ENCODE results near the gene MAML2.

The MAML2 gene

DNA sequence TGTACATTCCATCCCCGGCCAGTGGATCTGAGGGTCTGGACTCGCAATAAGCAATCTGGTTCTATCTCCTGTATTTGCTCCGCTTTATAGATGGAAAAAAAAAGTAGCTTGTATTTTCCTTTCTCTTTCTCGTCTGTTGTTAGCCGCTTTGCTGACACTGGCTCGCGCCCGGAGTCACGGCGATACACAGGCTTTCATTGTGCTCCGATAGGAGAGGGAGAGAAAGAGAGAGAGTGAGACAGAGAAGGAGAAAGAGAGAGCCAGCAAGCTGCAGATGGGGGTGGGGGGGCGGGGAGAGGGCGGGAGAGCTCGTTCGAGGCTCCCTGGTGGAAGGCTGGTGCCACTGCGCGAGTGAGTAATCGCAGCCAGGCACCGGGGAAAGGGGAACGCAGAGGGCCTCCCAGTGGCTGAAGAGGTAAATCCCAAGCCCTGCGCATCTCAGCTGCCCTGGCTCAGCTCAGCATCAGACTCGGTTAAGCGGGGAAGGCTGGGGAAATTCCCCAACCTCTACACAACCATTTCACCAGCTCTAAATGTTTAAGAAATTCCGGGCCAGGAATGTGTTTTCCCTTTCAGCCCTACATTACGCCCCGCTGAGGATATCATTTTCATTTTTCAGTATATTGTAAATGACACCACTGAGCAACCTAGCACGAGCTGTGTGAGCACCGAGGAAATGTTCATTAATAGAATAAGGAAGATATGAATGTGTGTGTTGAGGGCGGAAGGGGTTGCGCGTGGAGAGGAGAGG lies at the start of gene MAML2:
Gene MAML2, minus strand, starts transcription at position 235 of the 751 bp plus-strand sequence. CDS start 1,300 bp downstream, outside the sequence.
- peak; percentile 86 for DNase-seq

GRCh38 chr11:96391698-96392307 lies 48.8 kb upstream of the MAML2 start:
- DNase-seq, result no peak

DNA sequence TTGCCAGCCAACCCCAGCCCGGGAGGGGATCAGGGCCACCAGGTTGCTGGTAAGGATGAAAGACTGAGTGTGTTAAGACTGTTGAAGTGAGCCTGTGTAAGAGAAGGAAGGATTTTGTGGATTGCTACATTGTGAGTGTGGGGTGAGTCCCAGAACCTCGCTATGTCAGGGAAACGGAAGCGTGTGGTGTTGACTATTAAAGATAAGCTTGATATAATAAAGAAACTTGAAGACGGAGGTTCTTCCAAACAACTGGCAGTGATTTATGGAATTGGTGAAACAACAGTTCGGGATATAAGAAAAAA lies 47.4 kb upstream of the MAML2 start:
- no peak for DNase-seq

DNA sequence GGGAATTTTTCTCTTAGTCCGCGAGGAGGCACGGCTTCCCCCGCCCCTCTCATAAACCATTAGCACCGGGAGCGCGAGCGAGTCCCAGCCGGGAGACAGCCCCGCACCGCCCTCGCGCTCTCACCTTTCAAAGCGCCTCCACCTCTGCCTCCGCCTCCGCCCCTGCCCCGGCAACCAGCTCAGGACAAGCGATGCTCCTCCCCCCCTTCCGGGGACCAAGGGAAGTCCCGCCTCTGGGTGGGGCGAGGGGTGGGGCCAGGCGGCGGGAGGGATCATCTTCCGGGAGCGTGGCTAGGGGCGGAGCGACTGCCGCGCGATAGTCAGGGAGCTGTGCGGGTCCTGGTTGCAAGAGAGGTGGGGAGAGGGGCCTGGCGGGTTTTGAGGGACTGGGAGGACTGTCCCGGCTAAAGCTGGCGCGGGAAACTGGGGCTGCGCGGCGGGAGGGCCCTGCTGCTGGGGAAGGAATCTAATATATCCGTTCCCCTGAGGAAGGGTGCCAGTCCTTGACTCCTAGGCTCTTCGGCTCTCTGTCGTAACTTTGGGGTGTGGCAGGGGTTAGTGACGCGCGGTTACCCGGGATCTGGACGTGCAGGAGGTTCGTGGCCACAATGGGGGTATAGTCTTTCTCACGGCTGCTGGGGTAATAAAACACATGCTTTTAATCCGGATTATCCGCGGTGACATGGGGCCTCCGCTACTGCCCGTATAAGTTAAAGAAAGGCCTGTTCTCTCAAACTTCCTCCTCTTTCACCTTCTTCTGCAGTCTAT lies 46.9 kb upstream of the MAML2 start, which contains the start of the genes CCDC82 and JRKL:
Gene CCDC82, minus strand, starts transcription at position 193 of the 768 bp plus-strand sequence. CDS start 5,165 bp downstream, outside the sequence.
Gene JRKL, plus strand, starts transcription at position 294 of the 768 bp plus-strand sequence. CDS start 637 bp downstream, outside the sequence.
- DNase-seq, result peak; percentile 97

DNA sequence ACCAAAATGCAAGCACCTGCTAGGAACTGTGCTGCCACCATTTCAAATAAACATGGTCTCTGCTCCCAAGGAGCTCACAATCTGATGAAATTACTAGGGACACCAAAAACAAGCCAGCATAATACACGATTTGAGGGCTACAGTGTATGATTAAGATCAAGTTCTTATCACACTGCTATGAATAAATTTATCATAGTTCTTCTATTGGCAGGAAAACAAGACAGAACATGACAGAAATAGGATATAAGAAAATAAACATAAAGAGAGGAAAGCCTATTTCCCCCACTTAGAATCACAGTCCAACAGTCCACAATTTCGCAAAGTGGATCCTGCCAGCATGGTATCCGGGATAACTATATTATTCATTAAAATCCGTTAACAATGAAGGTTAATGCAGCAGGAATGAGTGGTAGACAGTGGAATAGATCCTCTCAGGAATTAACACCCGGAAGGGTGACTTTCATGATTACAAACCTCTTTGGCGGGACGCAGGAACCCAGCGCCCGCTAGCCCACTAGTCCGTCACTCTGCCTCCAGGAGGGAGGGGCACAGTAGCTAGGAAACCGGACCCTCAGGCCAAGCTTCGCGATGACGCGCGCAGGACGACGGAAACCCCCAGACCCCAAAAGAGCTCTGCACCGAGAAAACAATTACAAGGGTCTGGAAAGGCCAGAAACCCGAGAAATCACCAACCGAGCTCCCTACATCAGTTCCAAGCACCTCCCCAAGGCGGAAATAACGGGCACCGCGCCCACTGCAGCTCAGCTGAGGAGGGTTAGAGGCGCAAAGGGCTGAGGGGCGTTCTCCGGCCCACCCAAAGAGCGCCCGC lies 46.1 kb upstream of the MAML2 start:
- DNase-seq, result peak; percentile 74

DNA sequence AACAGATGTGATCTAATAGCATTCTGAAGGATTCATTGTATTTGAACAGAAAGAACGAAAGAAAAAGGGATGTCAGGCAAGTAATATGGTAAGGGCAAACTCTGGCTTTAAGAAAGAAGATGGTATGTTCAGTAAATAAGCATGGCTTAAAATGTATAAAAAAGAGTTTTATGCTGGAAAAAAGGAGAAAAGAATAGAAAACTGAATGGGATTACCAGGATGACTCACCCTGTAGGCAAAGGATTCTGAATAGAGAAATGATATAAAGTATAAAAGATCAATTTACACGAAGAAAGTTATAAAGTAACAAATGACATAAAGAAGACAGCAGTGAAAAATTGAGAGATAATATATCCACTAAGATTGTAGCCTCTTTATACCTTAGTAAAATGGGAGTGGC lies 42.2 kb upstream of the MAML2 start:
- DNase-seq, result no peak

DNA sequence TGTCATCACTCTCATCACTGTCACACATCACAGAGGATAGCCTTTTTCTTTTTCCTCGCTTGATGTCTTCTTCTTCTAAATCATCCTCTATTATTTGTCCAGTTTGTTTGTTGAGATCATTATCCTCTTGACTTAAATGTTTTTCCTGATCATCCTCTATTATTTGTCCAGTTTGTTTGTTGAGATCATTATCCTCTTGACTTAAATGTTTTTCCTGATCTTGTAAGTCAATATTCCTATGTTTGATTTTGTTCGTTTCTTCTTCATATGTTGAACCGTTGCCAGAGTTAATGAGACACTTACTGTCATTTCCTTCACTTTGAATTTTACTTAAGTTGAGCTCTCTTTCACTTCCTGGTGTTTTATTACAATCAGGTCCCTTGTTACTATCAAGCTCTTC lies 41.2 kb upstream of the MAML2 start:
- DNase-seq, result peak; percentile 72

DNA sequence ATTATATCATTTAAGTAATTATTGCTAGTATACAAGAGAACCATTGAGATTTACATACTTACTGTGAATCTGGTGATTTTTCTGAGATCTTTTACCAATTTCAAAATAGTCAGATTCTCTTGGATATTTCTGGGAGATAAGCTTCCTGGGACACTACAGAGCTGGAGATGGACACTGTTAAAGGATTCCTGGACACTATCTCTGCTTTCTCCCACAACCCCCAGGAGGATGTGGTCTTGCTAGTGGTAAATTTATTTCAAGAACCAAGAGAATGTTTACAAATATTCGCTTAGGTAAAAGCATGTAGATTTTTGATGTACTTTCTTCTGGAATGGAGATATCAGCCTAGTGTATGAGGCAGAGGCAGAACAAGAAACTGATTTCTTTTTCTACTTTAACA lies 33.8 kb upstream of the MAML2 start:
- DNase-seq, result no peak

GRCh38 chr11:96373826-96374225 lies 30.8 kb upstream of the MAML2 start:
- no peak for DNase-seq

- no peak for DNase-seq
Measured at GRCh38 chr11:96367342-96367741, 24.3 kb upstream of the MAML2 start.

DNA sequence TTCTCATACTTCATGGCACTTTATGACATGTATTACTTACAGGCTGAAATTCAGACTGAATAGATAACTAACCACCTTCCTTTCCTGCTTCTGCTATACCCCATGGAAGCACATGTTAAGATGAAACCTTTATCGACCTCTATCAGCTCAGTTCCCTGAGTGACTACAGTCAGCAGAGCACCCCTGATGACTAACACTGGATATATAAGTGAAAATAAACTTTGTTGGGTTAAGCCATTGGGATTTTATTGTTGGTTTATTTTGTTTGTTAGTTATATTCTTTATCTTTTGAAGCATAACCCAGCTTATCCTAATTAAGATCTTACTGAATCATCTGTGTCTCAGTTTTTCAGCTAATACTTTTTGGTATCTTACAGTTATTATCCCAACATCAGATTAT lies 23.0 kb upstream of the MAML2 start:
- DNase-seq, result no peak

DNA sequence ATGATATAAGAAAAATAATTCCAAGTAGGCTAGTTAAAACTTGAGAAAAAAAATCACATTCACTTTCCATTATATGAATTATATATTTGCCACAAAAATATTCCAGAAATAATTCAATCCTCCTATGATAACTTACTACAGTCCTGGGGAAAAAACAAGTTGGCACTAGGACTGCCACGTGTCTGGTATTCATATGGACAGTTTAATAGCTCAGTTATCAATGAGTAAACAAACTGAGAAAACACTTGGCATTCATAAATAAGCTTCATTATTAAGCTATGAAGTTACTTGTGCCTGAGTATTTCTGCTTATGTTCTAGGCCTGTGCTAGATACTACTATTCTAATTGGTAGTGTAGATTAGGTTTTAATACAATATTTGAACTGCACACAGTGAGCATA lies 22.5 kb upstream of the MAML2 start:
- no peak for DNase-seq

GRCh38 chr11:96361778-96362177 lies 18.8 kb upstream of the MAML2 start:
- DNase-seq, result no peak

DNA sequence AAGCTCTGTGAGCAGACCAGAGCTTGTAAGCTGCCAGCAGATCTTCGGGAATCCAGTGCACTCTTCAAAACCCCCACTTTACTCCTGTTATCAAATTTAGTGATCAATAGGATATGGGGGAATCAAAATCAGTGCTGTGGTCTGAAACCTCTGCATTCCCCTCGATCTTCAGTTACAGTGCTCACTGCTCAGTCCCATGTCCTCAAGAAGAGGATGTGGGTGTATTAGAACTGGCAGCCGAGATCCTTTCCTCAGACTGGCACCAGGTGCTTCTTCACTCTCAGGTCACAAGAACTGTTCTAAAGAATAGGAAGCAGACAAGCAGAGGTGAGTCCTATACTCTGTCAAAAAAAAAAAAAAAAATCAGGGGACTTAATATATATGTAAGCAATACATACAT lies 15.3 kb upstream of the MAML2 start:
- no peak for DNase-seq

GRCh38 chr11:96357794-96358193 lies 14.8 kb upstream of the MAML2 start:
- DNase-seq, result no peak

- DNase-seq, result no peak
Measured at GRCh38 chr11:96356848-96357247, 13.9 kb upstream of the MAML2 start.

DNA sequence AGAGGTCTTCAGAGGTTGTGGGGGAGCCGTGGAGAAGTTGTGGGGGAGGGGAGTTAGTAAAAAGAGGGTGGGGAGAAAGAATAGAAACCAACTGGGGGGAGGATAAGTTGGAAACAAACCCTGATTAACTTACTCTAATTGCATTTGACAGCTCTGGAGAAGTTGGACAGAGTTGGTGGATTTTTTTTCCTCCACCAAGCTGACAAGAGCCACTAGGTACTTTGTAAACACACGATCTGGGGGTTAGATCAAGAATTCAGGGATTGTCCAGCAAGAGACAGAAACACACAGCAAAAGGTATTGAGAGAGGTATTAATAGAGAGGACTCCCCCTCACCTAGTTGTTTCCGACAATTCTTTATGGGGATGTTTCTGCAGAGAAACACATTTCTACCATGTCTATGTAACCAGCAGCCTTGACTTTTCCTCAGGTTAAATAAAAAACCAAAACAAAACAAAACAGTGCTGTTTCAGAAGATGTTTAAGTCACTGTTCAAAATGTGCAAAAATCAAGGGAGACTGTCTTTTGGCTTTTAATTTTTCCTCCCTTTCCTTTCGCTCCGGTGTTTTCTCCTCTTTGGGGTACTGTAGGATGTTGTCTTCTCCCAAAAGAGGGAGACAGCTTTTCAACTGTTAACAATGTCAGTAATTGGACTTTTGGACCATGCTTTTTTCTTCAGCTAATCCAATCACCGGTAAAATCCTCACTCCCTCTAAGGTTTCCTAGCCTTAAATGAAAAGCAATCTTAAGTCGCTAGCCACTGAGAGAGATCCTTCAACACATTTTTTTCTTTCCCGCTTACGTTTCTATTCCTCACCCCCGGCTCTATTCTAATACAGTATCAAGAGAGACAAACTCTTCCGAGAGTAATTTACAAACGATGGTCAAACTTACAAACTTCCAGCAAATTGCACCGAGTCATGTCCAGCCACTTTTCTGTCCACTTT lies 708 bp downstream of the MAML2 start:
- DNase-seq, result no peak

DNA sequence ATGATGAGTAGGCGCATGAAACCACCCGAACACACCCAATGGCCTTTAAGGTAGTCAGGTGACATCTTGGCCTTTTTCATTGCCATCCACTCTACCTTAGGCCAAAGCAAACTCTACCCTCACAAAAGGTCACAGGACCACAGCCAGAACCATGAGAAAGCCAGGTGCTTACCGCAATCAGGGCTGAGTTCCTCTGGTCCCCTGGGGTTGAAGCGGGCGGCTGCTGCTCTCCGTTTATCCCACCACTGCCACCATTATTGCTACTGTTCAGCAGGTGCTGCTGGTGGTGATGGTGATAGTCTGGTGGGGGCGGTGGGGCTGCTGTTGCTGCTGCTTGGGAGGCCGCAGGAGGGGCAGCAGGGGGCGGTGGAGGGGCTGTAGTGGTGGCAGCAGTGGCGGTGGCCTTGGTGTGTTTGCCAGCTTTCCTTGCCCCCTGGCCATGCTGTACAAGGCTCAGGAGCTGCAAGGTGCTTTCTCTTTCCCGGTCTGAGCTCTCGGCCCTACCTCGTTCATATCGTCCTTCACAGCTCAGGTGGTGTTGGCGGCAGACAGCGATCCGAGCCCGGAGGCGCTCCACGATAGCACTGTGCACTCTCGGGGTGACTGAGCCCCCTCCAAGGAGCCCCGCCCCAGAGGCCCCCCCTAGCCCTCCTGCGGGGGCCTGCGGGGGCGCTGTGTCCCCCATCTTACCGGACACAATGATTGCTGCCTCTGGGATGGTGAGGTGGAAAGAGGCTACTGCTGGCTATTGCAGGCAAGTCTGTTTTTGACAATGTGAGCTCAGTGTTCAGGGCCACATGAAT lies 1.6 kb downstream of the MAML2 start:
- peak; percentile 35 for DNase-seq

GRCh38 chr11:96340555-96340885 lies 2.5 kb downstream of the MAML2 start:
- DNase-seq, result no peak

- no peak for DNase-seq
Measured at GRCh38 chr11:96339706-96340554, 3.1 kb downstream of the MAML2 start.
